ENCODE data around the gene RPIA.

DNA sequence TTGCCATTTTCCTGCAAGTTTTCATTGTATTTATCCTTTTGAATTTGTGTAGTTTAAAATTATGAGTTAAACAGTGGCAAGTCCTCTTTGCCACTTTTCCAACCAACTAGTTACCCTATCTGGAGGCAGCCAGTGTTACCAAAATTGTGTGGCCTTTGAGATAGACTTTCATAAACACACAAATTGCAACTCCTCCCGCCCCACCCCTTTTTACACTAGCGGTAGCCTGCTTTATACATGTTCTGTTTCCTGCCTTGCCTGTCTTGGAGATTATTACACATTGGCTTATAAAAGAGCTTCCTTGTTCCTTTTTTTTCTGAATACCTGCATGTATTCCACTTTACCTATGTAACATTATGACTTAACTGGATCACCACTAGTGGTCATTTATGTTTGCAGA, 56.5 kb downstream of the RPIA start:
- TF ChIP-seq, protein P1, sequence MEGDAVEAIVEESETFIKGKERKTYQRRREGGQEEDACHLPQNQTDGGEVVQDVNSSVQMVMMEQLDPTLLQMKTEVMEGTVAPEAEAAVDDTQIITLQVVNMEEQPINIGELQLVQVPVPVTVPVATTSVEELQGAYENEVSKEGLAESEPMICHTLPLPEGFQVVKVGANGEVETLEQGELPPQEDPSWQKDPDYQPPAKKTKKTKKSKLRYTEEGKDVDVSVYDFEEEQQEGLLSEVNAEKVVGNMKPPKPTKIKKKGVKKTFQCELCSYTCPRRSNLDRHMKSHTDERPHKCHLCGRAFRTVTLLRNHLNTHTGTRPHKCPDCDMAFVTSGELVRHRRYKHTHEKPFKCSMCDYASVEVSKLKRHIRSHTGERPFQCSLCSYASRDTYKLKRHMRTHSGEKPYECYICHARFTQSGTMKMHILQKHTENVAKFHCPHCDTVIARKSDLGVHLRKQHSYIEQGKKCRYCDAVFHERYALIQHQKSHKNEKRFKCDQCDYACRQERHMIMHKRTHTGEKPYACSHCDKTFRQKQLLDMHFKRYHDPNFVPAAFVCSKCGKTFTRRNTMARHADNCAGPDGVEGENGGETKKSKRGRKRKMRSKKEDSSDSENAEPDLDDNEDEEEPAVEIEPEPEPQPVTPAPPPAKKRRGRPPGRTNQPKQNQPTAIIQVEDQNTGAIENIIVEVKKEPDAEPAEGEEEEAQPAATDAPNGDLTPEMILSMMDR (conservative IDR thresholded peaks at IDR 0.05 in 1 of 2, IDR thresholded peaks at IDR 0.05 in 1 of 2; ENCODE audit: extremely low read depth in 1 of 2, insufficient read depth in 1 of 2, low read depth in 1 of 2, low read length in 2 of 2), result no peak
- TF ChIP-seq EZH2 (IDR thresholded peaks at IDR 0.05; ENCODE audit: borderline replicate concordance, low read length), result no peak
